Measurements from ENCODE around the gene ST7L. TPM values are rescaled to one million over a fixed set of nuclear protein-coding genes. Genes with fewer than 3 reads are reported as not detected.

The ST7L gene
- total RNA-seq, 1 experiment from 2014 or later = 18.0 TPM

DNA sequence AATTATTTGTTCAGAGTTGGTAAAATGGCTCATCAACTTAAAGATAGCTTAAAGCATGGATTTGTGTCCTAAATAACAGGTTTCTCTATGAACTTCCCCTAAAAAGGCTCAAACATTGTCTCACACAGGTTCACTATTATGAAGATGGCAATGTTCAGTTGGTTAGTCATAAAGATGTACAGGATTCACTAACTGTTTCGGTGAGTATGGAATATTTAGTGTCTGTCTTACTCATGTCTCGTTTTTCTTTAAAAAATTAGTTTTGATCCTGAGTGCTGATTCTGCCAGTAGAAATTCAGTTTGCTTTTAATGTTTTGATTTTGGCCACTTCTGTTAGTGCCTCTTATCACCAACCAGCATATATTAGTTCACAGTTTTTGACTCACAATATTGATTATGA, 48.0 kb upstream of the ST7L start (continued):
- TF ChIP-seq NFATC4 (CRISPR knock-in tag; IDR thresholded peaks at IDR 0.05) (no peak), ZNF317 (CRISPR knock-in tag; IDR thresholded peaks at IDR 0.05; ENCODE audit: borderline replicate concordance, low read depth) (no peak), HMGA2 (CRISPR knock-in tag; IDR thresholded peaks at IDR 0.05) (no peak)
- TF ChIP-seq, protein P1, sequence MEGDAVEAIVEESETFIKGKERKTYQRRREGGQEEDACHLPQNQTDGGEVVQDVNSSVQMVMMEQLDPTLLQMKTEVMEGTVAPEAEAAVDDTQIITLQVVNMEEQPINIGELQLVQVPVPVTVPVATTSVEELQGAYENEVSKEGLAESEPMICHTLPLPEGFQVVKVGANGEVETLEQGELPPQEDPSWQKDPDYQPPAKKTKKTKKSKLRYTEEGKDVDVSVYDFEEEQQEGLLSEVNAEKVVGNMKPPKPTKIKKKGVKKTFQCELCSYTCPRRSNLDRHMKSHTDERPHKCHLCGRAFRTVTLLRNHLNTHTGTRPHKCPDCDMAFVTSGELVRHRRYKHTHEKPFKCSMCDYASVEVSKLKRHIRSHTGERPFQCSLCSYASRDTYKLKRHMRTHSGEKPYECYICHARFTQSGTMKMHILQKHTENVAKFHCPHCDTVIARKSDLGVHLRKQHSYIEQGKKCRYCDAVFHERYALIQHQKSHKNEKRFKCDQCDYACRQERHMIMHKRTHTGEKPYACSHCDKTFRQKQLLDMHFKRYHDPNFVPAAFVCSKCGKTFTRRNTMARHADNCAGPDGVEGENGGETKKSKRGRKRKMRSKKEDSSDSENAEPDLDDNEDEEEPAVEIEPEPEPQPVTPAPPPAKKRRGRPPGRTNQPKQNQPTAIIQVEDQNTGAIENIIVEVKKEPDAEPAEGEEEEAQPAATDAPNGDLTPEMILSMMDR (IDR thresholded peaks at IDR 0.05) = no peak

DNA sequence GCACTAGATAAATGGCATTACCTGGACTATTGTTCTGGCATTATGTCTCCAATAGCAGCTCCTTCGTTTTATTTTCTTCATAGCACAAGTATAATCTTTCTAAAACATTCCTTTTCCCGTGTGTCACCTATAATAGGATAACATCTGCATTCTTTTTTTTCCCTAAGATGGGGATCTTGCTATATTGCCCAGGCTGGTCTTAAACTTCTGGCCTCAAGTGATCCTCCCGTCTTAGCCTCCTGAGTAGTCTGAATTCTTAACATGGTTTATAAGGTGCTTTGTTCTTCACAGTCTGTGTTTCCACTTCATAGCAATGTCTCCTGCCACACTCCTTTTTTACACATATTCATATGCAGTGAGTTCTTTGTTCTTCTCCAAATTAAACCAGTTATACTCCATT, 46.9 kb upstream of the ST7L start:
- POLR2A ChIA-PET = no interaction called here
- no peak for DNase-seq (ENCODE audit: low spot score)
- no peak for ATAC-seq
- TF ChIP-seq ZNF121 (CRISPR knock-in tag; IDR thresholded peaks at IDR 0.05) (peak; percentile 70; the same call in 1 of the 2 replicates), IRF2 (CRISPR knock-in tag; IDR thresholded peaks at IDR 0.05; ENCODE audit: borderline replicate concordance, low read depth) (no peak)
- TF ChIP-seq, protein P2, sequence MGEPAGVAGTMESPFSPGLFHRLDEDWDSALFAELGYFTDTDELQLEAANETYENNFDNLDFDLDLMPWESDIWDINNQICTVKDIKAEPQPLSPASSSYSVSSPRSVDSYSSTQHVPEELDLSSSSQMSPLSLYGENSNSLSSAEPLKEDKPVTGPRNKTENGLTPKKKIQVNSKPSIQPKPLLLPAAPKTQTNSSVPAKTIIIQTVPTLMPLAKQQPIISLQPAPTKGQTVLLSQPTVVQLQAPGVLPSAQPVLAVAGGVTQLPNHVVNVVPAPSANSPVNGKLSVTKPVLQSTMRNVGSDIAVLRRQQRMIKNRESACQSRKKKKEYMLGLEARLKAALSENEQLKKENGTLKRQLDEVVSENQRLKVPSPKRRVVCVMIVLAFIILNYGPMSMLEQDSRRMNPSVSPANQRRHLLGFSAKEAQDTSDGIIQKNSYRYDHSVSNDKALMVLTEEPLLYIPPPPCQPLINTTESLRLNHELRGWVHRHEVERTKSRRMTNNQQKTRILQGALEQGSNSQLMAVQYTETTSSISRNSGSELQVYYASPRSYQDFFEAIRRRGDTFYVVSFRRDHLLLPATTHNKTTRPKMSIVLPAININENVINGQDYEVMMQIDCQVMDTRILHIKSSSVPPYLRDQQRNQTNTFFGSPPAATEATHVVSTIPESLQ (CRISPR knock-in tag; IDR thresholded peaks at IDR 0.05) = no peak
- Mint-ChIP-seq H3K27me3 (ENCODE audit: low read depth) (no peaks in the 10 kb centered on the region), H3K9me3 (no peaks in the 10 kb centered on the region), H3K4me1 (peaks cover 15% of the 10 kb centered on the region), H3K27ac (no peak overlapping the region), H3K36me3 (peaks cover 81% of the 10 kb centered on the region), H3K4me3 (no peak overlapping the region)
- CTCF ChIA-PET = no interaction called here

DNA sequence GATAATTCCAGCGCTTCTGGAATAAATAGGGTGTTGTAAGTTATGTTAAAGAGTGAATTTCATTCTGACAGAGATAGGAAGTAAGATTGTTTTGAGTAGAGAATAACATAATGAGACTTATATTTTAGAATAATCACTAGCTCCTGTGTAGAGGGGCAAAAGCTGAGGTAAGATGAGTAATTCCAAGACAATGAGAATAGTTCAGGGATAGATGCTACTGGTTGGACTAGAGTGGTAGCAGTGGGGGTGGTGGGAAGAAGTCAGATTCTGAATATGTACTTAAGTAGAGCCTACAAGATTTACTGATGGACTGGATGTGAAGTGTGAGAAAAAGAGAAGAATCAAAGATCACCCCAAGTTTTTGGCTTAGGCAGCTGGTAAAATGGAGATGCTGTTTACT, 32.3 kb upstream of the ST7L start:
- no peaks in the 10 kb centered on the region for H3K4me1 Mint-ChIP-seq
- H3K27me3 Mint-ChIP-seq (ENCODE audit: low read depth) = no peaks in the 10 kb centered on the region
- ATAC-seq = no peak
- ChIA-PET CTCF (no interaction called here), POLR2A (no interaction called here)
- H3K9me3 Mint-ChIP-seq = no peaks in the 10 kb centered on the region
- no peak overlapping the region for H3K27ac Mint-ChIP-seq
- peaks cover 46% of the 10 kb centered on the region for H3K36me3 Mint-ChIP-seq
- DNase-seq (ENCODE audit: low spot score) = no peak
- no peak overlapping the region for H3K4me3 Mint-ChIP-seq
- TF ChIP-seq GABPB1 (CRISPR knock-in tag; IDR thresholded peaks at IDR 0.05) (no peak), NFE2L1 (CRISPR knock-in tag; IDR thresholded peaks at IDR 0.05) (no peak), ELF4 (CRISPR knock-in tag; IDR thresholded peaks at IDR 0.05; ENCODE audit: low read depth) (no peak), RELA (CRISPR knock-in tag; IDR thresholded peaks at IDR 0.05; ENCODE audit: borderline replicate concordance) (no peak), ZNF396 (CRISPR knock-in tag; IDR thresholded peaks at IDR 0.05; ENCODE audit: borderline replicate concordance) (no peak), NFATC4 (CRISPR knock-in tag; IDR thresholded peaks at IDR 0.05) (no peak), NR2C2 (CRISPR knock-in tag; IDR thresholded peaks at IDR 0.05) (no peak), NFYB (CRISPR knock-in tag; conservative IDR thresholded peaks at IDR 0.05; ENCODE audit: low read depth) (no peak), SP1 (CRISPR knock-in tag; conservative IDR thresholded peaks at IDR 0.05) (no peak), TEAD4 (CRISPR knock-in tag; IDR thresholded peaks at IDR 0.05) (no peak), CREM (CRISPR knock-in tag; IDR thresholded peaks at IDR 0.05) (no peak), JAZF1 (CRISPR knock-in tag; IDR thresholded peaks at IDR 0.05) (no peak), SMAD4 (CRISPR knock-in tag; IDR thresholded peaks at IDR 0.05) (no peak)
- TF ChIP-seq, protein P3, sequence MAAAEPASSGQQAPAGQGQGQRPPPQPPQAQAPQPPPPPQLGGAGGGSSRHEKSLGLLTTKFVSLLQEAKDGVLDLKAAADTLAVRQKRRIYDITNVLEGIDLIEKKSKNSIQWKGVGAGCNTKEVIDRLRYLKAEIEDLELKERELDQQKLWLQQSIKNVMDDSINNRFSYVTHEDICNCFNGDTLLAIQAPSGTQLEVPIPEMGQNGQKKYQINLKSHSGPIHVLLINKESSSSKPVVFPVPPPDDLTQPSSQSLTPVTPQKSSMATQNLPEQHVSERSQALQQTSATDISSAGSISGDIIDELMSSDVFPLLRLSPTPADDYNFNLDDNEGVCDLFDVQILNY (CRISPR knock-in tag; IDR thresholded peaks at IDR 0.05) = no peak
- TF ChIP-seq, protein P4, sequence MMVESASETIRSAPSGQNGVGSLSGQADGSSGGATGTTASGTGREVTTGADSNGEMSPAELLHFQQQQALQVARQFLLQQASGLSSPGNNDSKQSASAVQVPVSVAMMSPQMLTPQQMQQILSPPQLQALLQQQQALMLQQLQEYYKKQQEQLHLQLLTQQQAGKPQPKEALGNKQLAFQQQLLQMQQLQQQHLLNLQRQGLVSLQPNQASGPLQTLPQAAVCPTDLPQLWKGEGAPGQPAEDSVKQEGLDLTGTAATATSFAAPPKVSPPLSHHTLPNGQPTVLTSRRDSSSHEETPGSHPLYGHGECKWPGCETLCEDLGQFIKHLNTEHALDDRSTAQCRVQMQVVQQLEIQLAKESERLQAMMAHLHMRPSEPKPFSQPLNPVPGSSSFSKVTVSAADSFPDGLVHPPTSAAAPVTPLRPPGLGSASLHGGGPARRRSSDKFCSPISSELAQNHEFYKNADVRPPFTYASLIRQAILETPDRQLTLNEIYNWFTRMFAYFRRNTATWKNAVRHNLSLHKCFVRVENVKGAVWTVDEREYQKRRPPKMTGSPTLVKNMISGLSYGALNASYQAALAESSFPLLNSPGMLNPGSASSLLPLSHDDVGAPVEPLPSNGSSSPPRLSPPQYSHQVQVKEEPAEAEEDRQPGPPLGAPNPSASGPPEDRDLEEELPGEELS (CRISPR knock-in tag; IDR thresholded peaks at IDR 0.05) = no peak
- TF ChIP-seq, protein P5, sequence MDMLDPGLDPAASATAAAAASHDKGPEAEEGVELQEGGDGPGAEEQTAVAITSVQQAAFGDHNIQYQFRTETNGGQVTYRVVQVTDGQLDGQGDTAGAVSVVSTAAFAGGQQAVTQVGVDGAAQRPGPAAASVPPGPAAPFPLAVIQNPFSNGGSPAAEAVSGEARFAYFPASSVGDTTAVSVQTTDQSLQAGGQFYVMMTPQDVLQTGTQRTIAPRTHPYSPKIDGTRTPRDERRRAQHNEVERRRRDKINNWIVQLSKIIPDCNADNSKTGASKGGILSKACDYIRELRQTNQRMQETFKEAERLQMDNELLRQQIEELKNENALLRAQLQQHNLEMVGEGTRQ (CRISPR knock-in tag; IDR thresholded peaks at IDR 0.05) = no peak
- TF ChIP-seq, protein P6, sequence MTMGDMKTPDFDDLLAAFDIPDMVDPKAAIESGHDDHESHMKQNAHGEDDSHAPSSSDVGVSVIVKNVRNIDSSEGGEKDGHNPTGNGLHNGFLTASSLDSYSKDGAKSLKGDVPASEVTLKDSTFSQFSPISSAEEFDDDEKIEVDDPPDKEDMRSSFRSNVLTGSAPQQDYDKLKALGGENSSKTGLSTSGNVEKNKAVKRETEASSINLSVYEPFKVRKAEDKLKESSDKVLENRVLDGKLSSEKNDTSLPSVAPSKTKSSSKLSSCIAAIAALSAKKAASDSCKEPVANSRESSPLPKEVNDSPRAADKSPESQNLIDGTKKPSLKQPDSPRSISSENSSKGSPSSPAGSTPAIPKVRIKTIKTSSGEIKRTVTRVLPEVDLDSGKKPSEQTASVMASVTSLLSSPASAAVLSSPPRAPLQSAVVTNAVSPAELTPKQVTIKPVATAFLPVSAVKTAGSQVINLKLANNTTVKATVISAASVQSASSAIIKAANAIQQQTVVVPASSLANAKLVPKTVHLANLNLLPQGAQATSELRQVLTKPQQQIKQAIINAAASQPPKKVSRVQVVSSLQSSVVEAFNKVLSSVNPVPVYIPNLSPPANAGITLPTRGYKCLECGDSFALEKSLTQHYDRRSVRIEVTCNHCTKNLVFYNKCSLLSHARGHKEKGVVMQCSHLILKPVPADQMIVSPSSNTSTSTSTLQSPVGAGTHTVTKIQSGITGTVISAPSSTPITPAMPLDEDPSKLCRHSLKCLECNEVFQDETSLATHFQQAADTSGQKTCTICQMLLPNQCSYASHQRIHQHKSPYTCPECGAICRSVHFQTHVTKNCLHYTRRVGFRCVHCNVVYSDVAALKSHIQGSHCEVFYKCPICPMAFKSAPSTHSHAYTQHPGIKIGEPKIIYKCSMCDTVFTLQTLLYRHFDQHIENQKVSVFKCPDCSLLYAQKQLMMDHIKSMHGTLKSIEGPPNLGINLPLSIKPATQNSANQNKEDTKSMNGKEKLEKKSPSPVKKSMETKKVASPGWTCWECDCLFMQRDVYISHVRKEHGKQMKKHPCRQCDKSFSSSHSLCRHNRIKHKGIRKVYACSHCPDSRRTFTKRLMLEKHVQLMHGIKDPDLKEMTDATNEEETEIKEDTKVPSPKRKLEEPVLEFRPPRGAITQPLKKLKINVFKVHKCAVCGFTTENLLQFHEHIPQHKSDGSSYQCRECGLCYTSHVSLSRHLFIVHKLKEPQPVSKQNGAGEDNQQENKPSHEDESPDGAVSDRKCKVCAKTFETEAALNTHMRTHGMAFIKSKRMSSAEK (CRISPR knock-in tag; IDR thresholded peaks at IDR 0.05; ENCODE audit: borderline replicate concordance) = no peak

Measured in WTC11 (cell line).